Mesenteric fat pad (tissue), 1 donor: ENCODE data around the gene PKDCC. TPM values are rescaled to one million over a fixed set of nuclear protein-coding genes. Genes with fewer than 3 reads are reported as not detected.
A peak's percentile ranks its signal among the peaks of the same experiment; 100 is the strongest.
"Not testable (repeated sequence)": the region's sequence is repeated elsewhere in the genome, so short reads cannot be mapped to it uniquely, and the experiment has no call there.

Experiments
- DNase-seq: peaks from one replicate; pipeline ENCODE4 v3.0.0-alpha.2; 2020; ENCODE audit warnings: low spot score
- total RNA-seq: library from RNA; stranded (reverse); fragmentation: NEBNext Ultra II Directional; extraction: Animal tissue kit (Norgen Biotek cat#: 25700); gene quantifications from one replicate; pipeline ENCODE4 v1.2.1, GENCODE V29; 2021
- donor health status: DM: yes; HTN: yes; CAD: no.

PKDCC gene
- total RNA-seq, 1 donor from 2014 or later = 289 TPM

- DNase-seq = no peak
Measured at GRCh38 chr2:42063431-42064171, 15.8 kb downstream of the PKDCC start.

- DNase-seq = no peak
Measured at GRCh38 chr2:42064417-42064942, 16.7 kb downstream of the PKDCC start.

GRCh38 chr2:42065753-42066152 is 17.9 kb downstream of the PKDCC start:
- DNase-seq = not testable (repeated sequence)

- DNase-seq = not testable (repeated sequence)
Measured at GRCh38 chr2:42067001-42067400, 19.2 kb downstream of the PKDCC start.

- no peak for DNase-seq
Measured at GRCh38 chr2:42067521-42067920, 19.7 kb downstream of the PKDCC start.

- DNase-seq = no peak
Measured at GRCh38 chr2:42068571-42069178, 20.9 kb downstream of the PKDCC start.

GRCh38 chr2:42069568-42069967 is 21.7 kb downstream of the PKDCC start:
- DNase-seq = no peak

- DNase-seq = peak; percentile 55
Measured at GRCh38 chr2:42071791-42072190, 24.0 kb downstream of the PKDCC start.

GRCh38 chr2:42072349-42073118 is 24.7 kb downstream of the PKDCC start:
- DNase-seq = peak; percentile 81

GRCh38 chr2:42073739-42074503 is 26.1 kb downstream of the PKDCC start:
- DNase-seq = no peak

GRCh38 chr2:42074661-42075060 is 26.8 kb downstream of the PKDCC start:
- DNase-seq = no peak

GRCh38 chr2:42076357-42077225 is 28.8 kb downstream of the PKDCC start:
- DNase-seq = no peak

- DNase-seq = no peak
Measured at GRCh38 chr2:42077343-42077742, 29.5 kb downstream of the PKDCC start.

GRCh38 chr2:42079737-42080287 is 32.0 kb downstream of the PKDCC start:
- no peak for DNase-seq

- not testable (repeated sequence) for DNase-seq
Measured at GRCh38 chr2:42081151-42081550, 33.3 kb downstream of the PKDCC start.

- no peak for DNase-seq
Measured at GRCh38 chr2:42082016-42082415, 34.2 kb downstream of the PKDCC start.

- DNase-seq = no peak
Measured at GRCh38 chr2:42084231-42084671, 36.4 kb downstream of the PKDCC start.

GRCh38 chr2:42085070-42085469 is 37.2 kb downstream of the PKDCC start:
- DNase-seq = not testable (repeated sequence)

- no peak for DNase-seq
Measured at GRCh38 chr2:42085706-42086487, 38.1 kb downstream of the PKDCC start.
